ENCODE results near the gene IQCF5. TPM values are rescaled to one million over a fixed set of nuclear protein-coding genes. Genes with fewer than 3 reads are reported as not detected.
A peak's percentile ranks its signal among the peaks of the same experiment; 100 is the strongest.
"Not testable (repeated sequence)": the region's sequence is repeated elsewhere in the genome, so short reads cannot be mapped to it uniquely, and the experiment has no call there.

Gene IQCF5
- total and polyA plus RNA-seq, 2 experiments from 2014 or later: not detected

GRCh38 chr3:51869304-51869703 is 6.1 kb downstream of the IQCF5 start (continued):
- TF ChIP-seq CTCF (conservative IDR thresholded peaks at IDR 0.05; ENCODE audit: low read depth in 2 of 2) (no peak), ZNF331 (CRISPR knock-in tag; IDR thresholded peaks at IDR 0.05; ENCODE audit: low read depth) (no peak), JUNB (IDR thresholded peaks at IDR 0.05; ENCODE audit: unreplicated experiment) (no peak)

- ATAC-seq: not testable (repeated sequence)
These were observed 6.5 kb downstream of the IQCF5 start for GRCh38 chr3:51868896-51869295.

GRCh38 chr3:51862886-51863285 is 12.5 kb downstream of the IQCF5 start:
- Histone ChIP-seq H3K9me2 (ENCODE audit: insufficient read depth) (0 out of 2 replicates have a peak, but pooled peaks cover 6% of the 10 kb centered on the region), H3K79me2 (replicated peaks; ENCODE audit: insufficient read depth) (no peaks in the 10 kb centered on the region), H3K4me1 (ENCODE audit: insufficient read depth) (no peaks in the 10 kb centered on the region), H2AFZ (peak overlapping the region; percentile 43; the same call in 1 of the 2 replicates), H3K27ac (ENCODE audit: low read depth) (no peak overlapping the region), H3K27me3 (ENCODE audit: insufficient read depth) (no peaks in the 10 kb centered on the region), H3K4me2 (no peak overlapping the region), H3F3A (replicated peaks; ENCODE audit: low read depth) (no peaks in the 10 kb centered on the region), H4K20me1 (replicated peaks; ENCODE audit: insufficient read depth) (no peaks in the 10 kb centered on the region), H3K4me3 (no peak overlapping the region), H3K36me3 (ENCODE audit: insufficient read depth) (no peaks in the 10 kb centered on the region)
- DNase-seq (ENCODE audit: low spot score) (no peak), ATAC-seq (peak; percentile 46; the same call in 2 of the 3 replicates)
- peaks cover 2% of the 10 kb centered on the region for H3K27me3 Mint-ChIP-seq (ENCODE audit: insufficient read depth, low read depth, poor library complexity)
- H3K9me3 Mint-ChIP-seq: peaks cover 12% of the 10 kb centered on the region
- TF ChIP-seq ZNF114 (CRISPR knock-in tag; IDR thresholded peaks at IDR 0.05) (no peak), ZNF462 (CRISPR knock-in tag; IDR thresholded peaks at IDR 0.05) (no peak), EZH2 (IDR thresholded peaks at IDR 0.05; ENCODE audit: low read depth, unreplicated experiment) (no peak), ZNF331 (CRISPR knock-in tag; IDR thresholded peaks at IDR 0.05; ENCODE audit: low read depth) (no peak), POLR2AphosphoS5 (IDR thresholded peaks at IDR 0.05; ENCODE audit: low read depth) (no peak)
- H3K27ac Mint-ChIP-seq: no peak overlapping the region
- H3K4me3 Mint-ChIP-seq: no peak overlapping the region
- no peaks in the 10 kb centered on the region for H3K36me3 Mint-ChIP-seq (ENCODE audit: low read depth)
- H3K4me1 Mint-ChIP-seq: peaks cover 4% of the 10 kb centered on the region; the same call in 2 of the 3 replicates

More at GRCh38 chr3:51868896-51869295, 6.5 kb downstream of the IQCF5 start:
- H3F3A ChIP-seq (replicated peaks; ENCODE audit: low read depth); H3K36me3 Mint-ChIP-seq (ENCODE audit: low read depth); H3K4me2 ChIP-seq; H3K27ac Mint-ChIP-seq; DNase-seq (ENCODE audit: low spot score); H3K27ac ChIP-seq (ENCODE audit: low read depth); H3K4me1 Mint-ChIP-seq; H3K27me3 ChIP-seq (ENCODE audit: insufficient read depth); H3K27me3 Mint-ChIP-seq (ENCODE audit: insufficient read depth, low read depth, poor library complexity); H3K36me3 ChIP-seq (ENCODE audit: insufficient read depth); H3K9me2 ChIP-seq (ENCODE audit: insufficient read depth); H4K20me1 ChIP-seq (replicated peaks; ENCODE audit: insufficient read depth); H3K4me1 ChIP-seq (ENCODE audit: insufficient read depth); H3K4me3 Mint-ChIP-seq; H3K9me3 Mint-ChIP-seq; H3K4me3 ChIP-seq; H3K79me2 ChIP-seq (replicated peaks; ENCODE audit: insufficient read depth): not testable (repeated sequence)
- H2AFZ ChIP-seq: peak overlapping the region; percentile 85

All from GM23338 (cell line).